ENCODE results near the gene CTNS. TPM values are rescaled to one million over a fixed set of nuclear protein-coding genes. Genes with fewer than 3 reads are reported as not detected.

Gene CTNS
- total and polyA plus RNA-seq, 2 donors from 2014 or later: 11.9 to 15.7 TPM

DNA sequence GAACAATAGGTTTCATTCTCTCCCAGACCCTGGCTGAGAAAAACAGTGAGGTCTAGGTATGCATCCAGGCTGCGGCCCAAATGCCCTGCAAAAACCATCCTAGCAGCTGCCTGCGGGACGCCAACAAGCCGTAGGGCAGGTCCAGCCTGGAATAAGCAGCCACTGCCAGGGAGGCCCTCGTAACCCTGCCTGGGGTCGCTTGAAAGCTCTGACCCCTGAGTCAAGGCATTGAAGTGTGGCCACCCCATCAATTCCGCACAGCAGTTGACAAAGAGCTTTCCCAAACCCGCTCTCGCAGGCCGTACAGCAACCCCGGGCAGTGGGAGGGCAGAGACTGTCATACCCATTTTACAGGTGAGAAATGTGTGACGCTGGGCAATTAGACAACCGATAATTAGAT is 38.5 kb upstream of the CTNS start:
- Histone ChIP-seq H3K9ac (ENCODE audit: low read length in 3 of 3) (no peak overlapping the region), H3K27me3 (ENCODE audit: control insufficient read depth, insufficient read depth, low read length) (no peaks in the 10 kb centered on the region), H3K27ac (ENCODE audit: low read depth in 2 of 2, low read length in 2 of 2) (no peak overlapping the region), H3K36me3 (ENCODE audit: control insufficient read depth in 2 of 3, insufficient read depth in 3 of 3, low read length in 3 of 3) (peaks cover 0 to 2% (median 0%) of the 10 kb centered on the region in 3 donors), H3K4me1 (ENCODE audit: control insufficient read depth in 2 of 3, insufficient read depth in 2 of 3, low read depth in 1 of 3, low read length in 3 of 3) (no peaks in the 10 kb centered on the region), H3K4me3 (ENCODE audit: low read length in 3 of 3) (no peak overlapping the region), H3K9me3 (ENCODE audit: control insufficient read depth in 2 of 3, insufficient read depth in 1 of 3, low read length in 3 of 3) (no peaks in the 10 kb centered on the region)
- DNase-seq: no peak
- no peak for FAIRE-seq
- TF ChIP-seq, protein P1, sequence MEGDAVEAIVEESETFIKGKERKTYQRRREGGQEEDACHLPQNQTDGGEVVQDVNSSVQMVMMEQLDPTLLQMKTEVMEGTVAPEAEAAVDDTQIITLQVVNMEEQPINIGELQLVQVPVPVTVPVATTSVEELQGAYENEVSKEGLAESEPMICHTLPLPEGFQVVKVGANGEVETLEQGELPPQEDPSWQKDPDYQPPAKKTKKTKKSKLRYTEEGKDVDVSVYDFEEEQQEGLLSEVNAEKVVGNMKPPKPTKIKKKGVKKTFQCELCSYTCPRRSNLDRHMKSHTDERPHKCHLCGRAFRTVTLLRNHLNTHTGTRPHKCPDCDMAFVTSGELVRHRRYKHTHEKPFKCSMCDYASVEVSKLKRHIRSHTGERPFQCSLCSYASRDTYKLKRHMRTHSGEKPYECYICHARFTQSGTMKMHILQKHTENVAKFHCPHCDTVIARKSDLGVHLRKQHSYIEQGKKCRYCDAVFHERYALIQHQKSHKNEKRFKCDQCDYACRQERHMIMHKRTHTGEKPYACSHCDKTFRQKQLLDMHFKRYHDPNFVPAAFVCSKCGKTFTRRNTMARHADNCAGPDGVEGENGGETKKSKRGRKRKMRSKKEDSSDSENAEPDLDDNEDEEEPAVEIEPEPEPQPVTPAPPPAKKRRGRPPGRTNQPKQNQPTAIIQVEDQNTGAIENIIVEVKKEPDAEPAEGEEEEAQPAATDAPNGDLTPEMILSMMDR (IDR thresholded peaks at IDR 0.05; ENCODE audit: borderline replicate concordance, extremely low read depth, insufficient read depth): no peak
- intact Hi-C loops (cut with DNase I): no loop called here

DNA sequence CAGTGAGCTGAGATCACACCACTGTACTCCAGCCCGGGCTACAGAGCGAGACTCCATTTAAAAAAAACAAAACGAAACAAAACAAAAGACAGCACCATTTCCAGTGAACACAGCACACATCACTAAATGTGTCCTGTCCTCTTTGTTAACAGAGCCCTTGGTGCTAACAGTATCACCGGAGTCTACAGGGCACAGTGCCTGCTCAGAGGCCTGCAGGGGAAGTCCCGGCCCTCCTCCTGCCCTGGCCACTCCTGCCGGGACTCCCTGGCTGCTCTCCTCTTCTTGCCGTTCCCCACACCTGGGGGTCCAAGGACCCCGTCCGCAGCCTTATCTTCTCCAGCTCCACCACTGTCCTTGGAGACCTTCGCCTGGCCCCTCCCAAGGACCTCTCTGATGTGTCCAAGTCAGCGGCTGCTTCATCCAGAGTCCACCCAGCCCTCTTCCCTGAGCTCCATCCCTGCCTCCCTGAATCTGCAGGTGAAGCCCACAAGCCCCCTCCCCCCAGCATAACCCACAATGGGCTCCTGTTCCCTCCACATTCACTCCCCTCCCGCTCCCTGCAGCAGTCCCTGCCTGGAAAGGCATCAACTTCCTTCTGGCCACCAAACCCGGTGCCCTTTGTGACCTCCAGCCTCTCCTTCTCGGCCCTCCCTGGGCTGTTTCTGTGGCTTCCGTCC is 35.9 kb upstream of the CTNS start:
- H3K36me3 ChIP-seq (ENCODE audit: control insufficient read depth in 2 of 3, insufficient read depth in 3 of 3, low read length in 3 of 3): peaks cover 0 to 2% (median 0%) of the 10 kb centered on the region in 3 donors
- no peak overlapping the region for H3K4me3 ChIP-seq (ENCODE audit: low read length in 3 of 3)
- no peak overlapping the region for H3K27ac ChIP-seq (ENCODE audit: low read depth in 2 of 2, low read length in 2 of 2)
- DNase-seq (no peak), FAIRE-seq (no peak)
- no peaks in the 10 kb centered on the region for H3K4me1 ChIP-seq (ENCODE audit: control insufficient read depth in 2 of 3, insufficient read depth in 2 of 3, low read depth in 1 of 3, low read length in 3 of 3)
- H3K9me3 ChIP-seq (ENCODE audit: control insufficient read depth in 2 of 3, insufficient read depth in 1 of 3, low read length in 3 of 3): no peaks in the 10 kb centered on the region
- TF ChIP-seq, protein P1 (IDR thresholded peaks at IDR 0.05; ENCODE audit: borderline replicate concordance, extremely low read depth, insufficient read depth): no peak
- intact Hi-C loops (cut with DNase I): no loop called here
- no peaks in the 10 kb centered on the region for H3K27me3 ChIP-seq (ENCODE audit: control insufficient read depth, insufficient read depth, low read length)
- no peak overlapping the region for H3K9ac ChIP-seq (ENCODE audit: low read length in 3 of 3)

DNA sequence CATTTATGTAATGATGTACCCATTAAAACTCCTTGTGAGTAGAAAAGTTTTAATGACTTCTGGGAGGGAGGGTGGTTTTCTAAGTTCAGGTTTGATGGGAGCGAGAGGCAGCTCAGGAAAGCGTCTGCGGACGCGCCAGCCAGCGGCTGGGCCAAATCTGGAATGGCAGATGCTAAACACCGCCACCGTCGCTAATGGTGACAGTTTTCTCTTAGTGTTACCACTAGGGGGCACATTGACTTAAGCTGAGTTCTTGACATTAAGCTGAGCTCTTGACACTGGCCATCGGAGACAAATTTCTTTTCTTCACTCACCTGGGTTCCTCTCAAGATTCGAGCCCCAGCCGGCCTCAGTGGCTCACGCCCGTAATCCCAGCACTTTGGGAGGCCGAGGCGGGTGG is 34.1 kb upstream of the CTNS start:
- Histone ChIP-seq H3K27me3 (ENCODE audit: control insufficient read depth, insufficient read depth, low read length) (no peaks in the 10 kb centered on the region), H3K27ac (ENCODE audit: low read depth in 2 of 2, low read length in 2 of 2) (no peak overlapping the region), H3K9ac (ENCODE audit: low read length in 3 of 3) (no peak overlapping the region), H3K9me3 (ENCODE audit: control insufficient read depth in 2 of 3, insufficient read depth in 1 of 3, low read length in 3 of 3) (no peaks in the 10 kb centered on the region), H3K36me3 (ENCODE audit: control insufficient read depth in 2 of 3, insufficient read depth in 3 of 3, low read length in 3 of 3) (peaks cover 0 to 6% (median 4%) of the 10 kb centered on the region in 3 donors), H3K4me1 (ENCODE audit: control insufficient read depth in 2 of 3, insufficient read depth in 2 of 3, low read depth in 1 of 3, low read length in 3 of 3) (no peaks in the 10 kb centered on the region), H3K4me3 (ENCODE audit: low read length in 3 of 3) (no peak overlapping the region)
- intact Hi-C loops (cut with DNase I): no loop called here
- peak in 3 of 5 donors; percentile 38 to 40 (median 38) for DNase-seq
- TF ChIP-seq, protein P1 (IDR thresholded peaks at IDR 0.05; ENCODE audit: borderline replicate concordance, extremely low read depth, insufficient read depth): peak; percentile 28
- no peak for FAIRE-seq

Measured in kidney (tissue), 14 donors.